Heart left ventricle (tissue), 13 donors: ENCODE data around the gene SEMA3E.

Experiments used
- CTCF ChIP-seq, 12 donors: fragments of 200-600 bp; sonication (generic) in 4 of 12; IDR thresholded peaks; one replicate each; pipeline versions ENCODE4 v1.5.0 to v1.8.0; 2018 to 2022; ENCODE audit warnings: antibody characterized with exemption in 12 of 12, mild to moderate bottlenecking in 5 of 12
- POLR2A ChIP-seq, 2 donors: fragments of 450-650 bp; IDR thresholded peaks; one replicate each; pipeline ENCODE4 v1.6.1; 2017; ENCODE audit warnings: antibody characterized with exemption in 2 of 2, mild to moderate bottlenecking in 2 of 2, moderate library complexity in 2 of 2
- donor health status: ischemic (EF 13 %, LVEDD 7.1; RV severe dilation, severe dysfunction).
- donor health status: DM: no; HTN: yes; CAD: no.
- donor health status: DM: no; HTN: no; CAD: no.
- donor health status: ischemic (EF 25% LVEDD 6.9; RV normal size, moderate dysfunction).
- donor health status: ischemic (EF 25% LVEDD 5.7; RV mildly dilated, moderate dysfunction).
- donor health status: ischemic (EF 35%, LVEDD 5.7; RV mildly dilated, moderate dysfunction).
- donor health status: nonischemic (EF 11% LVEDD 7.7; RV severe dilation, severe dysfunction).
- donor health status: DM: yes; HTN: yes; CAD: no.
- donor health status: PGD.
- donor health status: ischemic (EF 29% LVEDD 5.4; RV normal size, mild dysfunction).
- donor health status: nonischemic (EF 23%, LVEDD 6.1; RV moderate dilation, normal function).

GRCh38 chr7:83633516-83633915, 15.4 kb downstream of the SEMA3E start:
- no peak for TF ChIP-seq CTCF (IDR thresholded peaks at IDR 0.05)
- no peak for TF ChIP-seq POLR2A (IDR thresholded peaks at IDR 0.05)
